ENCODE results near the gene ARHGEF4.

The ARHGEF4 gene

DNA sequence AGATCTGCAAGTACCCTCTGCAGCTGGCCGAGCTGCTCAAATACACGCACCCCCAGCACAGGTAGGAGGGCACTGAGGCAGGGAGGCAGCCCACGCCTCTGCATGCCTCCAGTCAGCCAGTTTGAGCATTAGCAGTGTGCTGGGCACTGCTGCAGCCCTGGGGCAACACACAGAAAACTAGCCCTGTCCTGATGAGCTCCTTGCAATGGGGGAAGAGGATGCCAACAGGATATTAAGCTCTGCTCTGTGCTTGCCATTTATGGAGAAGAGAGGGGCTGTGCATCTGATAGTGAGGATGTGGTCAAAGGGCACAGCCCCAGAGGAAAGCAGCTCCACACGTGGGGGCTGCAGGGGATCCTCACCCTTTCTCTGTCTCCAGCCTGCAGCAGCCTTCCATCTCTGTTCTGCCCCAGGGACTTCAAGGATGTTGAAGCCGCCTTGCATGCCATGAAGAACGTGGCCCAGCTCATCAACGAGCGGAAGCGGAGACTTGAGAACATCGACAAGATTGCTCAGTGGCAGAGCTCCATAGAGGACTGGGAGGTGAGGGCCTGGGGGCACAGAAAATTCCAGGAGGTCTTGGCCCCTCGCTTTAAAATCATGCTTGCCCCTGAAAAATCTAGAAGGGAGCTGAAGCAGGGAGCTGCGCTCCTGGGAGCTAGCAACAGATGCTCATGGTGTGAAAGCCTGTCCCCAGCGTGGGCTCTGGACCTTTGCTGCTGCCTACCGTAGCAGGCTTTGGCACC, 204.9 kb downstream of the ARHGEF4 start:
- no peak for DNase-seq

DNA sequence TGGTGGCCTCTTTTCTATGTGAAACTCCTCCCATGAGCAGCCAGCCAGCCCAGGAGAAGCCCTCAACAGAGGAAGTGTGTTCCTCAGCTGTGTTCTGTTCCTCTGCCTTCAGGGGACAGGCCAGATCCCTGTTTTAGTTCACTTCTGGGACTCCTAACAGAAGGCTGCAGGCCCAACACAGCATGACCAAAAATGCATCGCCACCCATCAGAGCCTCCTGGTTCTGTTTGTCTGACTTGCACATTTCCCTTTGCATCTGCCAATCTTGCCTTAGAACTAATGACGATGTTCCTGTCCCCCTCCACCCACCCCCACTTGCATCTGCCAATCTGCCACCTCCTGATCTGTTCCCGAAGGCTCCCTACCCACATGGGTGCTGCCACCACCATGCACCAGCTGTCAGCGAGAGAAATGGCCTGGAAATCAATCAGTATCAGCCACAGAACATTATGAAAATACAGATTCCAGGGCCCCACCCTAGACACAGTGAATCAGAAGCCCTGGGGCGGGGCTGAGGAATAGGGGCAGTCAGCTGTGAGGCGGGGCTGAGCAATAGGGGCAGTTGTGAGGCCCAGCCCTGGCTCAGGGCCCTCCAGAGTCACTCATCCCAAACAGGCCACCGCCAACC, 205.5 kb downstream of the ARHGEF4 start:
- no peak for DNase-seq

DNA sequence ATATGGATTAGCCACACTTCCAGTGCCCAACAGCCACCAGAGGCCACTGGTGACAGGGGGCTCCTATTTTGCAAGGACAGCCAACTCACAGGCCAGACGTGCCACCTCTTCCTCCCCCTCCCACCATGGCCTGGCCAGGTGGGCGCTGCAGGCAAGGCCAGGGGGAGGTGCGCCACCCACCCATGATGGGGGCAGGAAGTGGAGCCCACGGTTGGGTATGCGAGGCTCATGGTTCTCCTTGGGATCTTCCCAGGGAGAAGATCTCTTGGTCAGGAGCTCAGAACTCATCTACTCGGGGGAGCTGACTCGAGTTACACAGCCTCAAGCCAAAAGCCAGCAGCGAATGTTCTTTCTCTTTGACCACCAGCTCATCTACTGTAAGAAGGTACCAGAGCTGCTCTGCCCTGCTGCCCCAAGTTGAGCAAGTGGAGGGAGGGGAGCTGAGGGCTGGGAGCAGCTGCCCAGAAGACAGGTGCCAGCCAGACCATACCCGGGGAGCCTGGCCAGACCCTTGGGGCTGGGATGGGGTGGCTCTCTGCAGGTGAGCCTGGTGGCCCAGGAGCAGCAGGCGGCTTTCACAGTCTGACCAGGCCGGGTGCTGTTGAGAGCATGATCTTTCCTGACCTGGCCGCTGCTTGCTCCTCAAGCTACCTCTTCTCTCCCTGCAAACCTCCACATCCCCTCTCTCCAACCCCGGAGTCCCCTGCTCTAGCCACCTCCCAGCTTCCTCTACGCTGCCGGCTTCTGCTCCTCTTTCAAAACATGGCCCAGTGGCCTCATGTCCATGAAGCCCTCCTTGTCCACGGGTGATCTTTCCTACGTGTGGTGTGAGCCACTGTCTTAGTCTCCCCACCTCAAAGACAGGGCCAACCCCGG, 206.7 kb downstream of the ARHGEF4 start:
- DNase-seq = no peak

DNA sequence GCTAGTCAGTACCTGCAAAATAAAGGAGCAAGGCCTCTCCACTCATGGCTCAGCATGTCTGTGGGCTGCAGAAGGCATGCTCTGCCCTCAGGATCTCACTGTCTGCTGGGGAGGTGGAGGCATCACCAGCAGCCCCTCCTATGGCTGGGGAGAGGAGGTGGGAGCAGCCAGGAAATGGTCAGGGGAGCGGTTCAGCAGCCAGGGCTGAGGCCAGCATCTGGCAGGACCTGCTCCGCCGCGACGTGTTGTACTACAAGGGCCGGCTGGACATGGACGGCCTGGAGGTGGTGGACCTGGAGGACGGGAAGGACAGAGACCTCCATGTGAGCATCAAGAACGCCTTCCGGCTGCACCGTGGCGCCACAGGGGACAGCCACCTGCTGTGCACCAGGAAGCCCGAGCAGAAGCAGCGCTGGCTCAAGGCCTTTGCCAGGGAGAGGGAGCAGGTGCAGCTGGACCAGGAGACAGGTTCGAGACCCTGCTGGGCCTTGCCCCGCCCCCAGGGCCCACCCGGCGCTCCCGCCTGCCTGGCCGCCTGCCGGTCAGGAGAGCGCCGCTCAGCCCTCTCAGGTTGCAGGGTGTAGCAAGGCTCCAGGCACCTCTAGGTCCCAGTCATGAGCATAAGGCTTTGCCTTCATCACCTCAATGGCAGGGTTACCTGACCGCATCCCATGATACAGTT, 207.5 kb downstream of the ARHGEF4 start:
- no peak for DNase-seq

GRCh38 chr2:131044757-131045150, 208.0 kb downstream of the ARHGEF4 start:
- no peak for DNase-seq

- DNase-seq = no peak
These were observed 208.7 kb downstream of the ARHGEF4 start for GRCh38 chr2:131045286-131046027.

DNA sequence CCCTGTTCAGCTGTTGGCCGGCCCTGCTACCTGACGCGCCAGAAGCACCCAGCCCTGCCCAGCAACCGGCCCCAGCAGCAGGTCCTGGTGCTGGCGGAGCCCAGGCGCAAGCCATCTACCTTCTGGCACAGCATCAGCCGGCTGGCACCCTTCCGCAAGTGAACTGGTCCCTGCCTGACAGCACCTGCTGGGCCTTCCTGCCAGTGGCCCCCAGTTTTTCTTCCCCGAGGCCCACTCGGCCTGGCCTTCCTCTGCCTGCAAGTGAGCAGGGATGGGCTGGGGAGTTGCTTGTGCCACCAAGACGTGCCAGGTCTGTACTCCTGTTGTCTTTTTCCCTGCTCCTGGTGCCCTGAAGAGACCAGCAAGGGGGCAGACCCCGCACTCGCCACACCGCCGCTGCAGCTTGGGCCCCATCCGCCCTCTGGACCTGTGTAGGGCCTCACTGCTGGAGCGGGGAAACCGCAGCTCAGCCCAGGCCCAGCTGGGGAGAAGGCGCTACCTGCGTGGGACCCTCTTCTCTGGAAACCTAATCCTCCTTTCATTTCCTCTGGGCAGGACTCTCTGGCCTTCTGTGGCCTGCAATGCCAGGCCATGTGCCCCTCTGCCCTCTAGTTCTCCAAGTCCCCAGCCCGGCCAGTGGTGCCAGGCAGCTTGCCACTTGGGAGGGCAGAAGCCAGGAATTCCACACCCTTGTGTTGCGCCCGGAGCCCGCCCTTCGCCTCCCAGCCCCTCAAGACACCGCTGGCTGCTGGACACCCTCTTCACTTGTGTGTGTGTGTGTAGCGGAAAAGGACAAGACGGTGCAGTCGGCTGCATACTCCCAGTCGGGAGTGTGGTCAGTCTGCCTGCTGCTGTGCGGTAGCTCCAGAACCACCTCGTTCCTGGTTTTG, 209.6 kb downstream of the ARHGEF4 start:
- DNase-seq = no peak

GRCh38 chr2:131046918-131047652, 210.4 kb downstream of the ARHGEF4 start:
- no peak for DNase-seq

GRCh38 chr2:131047920-131048560, 211.3 kb downstream of the ARHGEF4 start:
- DNase-seq = no peak

DNA sequence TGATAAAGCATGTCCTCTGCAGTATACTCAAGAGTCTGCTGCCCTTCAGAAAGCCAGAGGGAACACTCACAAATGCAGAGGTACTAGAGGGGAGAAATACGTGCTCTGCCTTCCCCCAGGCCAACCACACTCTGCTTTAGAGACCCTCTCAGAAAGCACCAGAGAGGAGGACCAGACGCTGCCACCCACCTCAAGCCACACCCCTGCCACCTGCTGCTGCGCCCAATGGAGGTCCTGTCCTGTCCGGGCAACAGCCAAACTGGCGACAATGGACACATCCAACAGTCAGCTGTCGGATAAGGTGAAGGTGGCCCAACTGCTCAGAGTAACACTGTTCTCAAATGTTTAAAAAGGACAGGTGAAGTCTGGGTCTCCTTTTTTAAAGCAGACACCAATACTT, 211.9 kb downstream of the ARHGEF4 start:
- no peak for DNase-seq

- no peak for DNase-seq
These were observed 212.5 kb downstream of the ARHGEF4 start for GRCh38 chr2:131049150-131049718.

- no peak for DNase-seq
These were observed 214.2 kb downstream of the ARHGEF4 start for GRCh38 chr2:131050896-131051295.

DNA sequence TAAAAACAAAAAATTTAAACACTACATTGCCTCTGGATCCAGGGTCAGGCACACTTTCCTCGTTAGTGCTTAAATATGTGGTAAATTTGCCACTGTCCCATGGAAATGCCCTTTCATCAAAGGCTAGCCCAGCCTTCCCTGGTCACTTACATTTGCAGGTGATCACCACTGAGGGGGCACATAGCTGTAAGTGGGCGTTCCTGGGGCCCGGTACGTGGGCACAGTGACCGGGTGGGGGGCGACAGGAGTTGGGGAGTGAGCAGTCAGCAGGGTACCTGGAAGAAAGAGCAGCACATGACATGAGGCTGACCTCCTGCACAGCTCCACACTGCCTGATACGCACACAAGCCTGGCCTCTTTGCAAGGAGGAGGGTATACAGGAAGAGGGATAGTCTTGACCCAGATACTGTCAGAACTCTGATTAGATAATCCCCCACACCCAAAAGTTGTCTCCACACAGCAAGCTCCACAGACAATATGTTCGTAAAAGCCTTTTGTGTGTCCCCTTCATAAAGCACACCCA, 216.1 kb downstream of the ARHGEF4 start:
- no peak for DNase-seq

DNA sequence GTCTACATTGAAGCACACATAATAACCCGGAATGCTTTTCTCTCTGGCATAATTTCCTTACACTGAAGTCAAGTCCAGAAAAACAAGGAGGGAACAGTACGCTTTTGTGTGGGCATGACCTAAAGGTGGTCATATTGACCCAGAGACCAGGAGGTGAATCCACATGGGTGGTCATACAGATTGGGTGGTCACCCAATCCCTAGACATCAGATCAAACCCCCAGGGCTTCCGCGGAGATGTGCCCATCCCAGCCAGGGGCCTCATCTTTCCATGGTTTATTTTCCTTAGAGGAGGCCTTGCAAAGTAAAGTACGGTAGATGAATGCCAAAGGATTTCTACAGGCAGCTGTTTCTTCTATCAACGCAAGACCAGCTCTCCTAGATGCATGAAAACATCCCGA, 217.8 kb downstream of the ARHGEF4 start:
- no peak for DNase-seq

DNA sequence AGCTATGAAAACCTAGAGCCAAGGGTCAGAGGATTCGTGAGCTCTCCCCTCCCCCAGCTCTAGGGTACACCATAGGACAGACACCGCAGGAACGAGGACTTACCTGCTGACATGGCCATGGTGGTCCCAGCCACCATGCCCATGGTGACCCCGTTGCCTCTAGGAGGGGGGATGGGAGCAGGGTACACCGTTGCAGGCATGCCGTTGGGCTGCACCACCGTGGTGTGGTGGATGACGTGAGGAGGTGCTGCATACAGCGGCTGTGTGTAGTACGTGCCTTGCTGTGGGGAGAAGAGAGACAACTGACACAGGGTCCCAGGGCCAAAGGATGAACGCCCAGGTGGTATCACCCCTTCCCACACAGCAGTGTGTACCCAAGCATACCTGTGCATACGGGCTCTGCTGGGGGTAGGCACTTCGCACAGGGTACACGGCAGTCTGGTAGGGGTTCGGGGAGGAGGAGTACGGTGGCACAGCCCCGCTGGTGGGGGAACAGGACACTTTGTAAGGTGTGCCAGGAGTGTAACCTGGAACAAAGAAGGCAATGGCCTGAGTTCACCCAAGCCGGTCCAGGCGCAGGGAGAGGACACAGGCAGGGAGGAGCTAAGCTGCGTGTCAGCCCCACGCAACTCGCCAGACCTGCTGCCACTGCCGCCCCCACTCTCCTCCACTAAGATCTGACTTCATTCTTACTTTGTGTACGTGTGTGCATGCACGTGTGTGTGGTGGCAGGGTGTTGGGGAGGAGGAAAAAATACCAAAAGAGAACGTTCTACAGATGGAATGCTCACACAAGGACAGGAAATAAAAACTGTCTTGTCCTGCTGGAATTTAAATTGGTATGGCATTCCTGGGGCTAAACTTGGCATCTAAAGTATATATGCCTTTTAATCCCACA, 218.7 kb downstream of the ARHGEF4 start:
- no peak for DNase-seq

DNA sequence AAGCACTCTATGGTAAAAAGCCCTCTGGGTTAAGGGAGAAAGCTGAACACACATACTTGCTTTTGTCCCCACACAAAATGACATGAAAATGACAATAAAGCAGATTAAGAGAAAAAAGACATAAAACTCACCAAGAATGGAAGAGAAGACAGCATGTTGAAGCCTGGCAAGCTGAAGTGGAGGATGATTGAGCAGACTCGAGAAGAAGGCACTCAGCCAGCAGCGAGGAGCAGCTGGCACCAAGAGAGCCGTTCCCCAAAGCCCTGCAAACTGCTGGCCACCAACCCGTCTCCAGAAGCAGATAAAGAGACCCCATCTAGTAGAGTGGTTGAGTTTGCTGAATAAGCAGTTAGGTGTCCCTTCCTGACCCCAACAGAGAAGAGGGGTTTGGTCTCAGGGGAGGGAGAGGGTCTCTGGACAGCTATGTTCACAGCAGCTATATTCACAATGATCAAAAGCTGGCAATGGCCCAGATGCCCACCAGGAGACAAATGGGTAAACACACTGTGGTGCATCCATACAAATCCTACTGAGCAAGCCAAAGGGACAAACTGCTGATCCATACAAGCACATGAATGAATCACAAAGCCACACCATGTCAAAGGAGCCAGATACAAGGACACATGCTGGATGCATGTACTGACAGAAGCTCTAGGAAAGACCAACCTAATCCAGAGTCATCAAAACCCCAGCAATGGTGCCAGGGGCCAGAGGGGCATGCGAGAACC, 219.7 kb downstream of the ARHGEF4 start:
- no peak for DNase-seq

DNA sequence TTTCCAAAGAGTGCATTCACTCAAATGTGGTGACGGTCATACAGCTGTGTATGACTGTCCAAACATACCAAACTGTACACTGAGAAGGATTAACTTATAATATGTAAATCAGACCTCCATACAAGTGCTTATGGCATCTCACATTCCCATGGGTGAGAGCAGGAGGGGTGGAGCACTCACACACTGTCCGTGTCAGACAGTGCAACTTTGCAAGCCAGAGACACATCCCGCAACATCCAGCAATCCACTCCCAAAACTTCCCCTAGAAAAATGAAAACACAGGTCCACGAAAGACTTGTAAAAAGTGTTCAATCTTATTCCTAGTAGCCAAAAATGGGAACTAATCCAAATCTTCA, 220.2 kb downstream of the ARHGEF4 start:
- no peak for DNase-seq

Data from activated CD4-positive, alpha-beta T cell treated with anti-CD3 and anti-CD28 coated beads, Interleukin-2, amount 50 U/mL, for 1 hour (primary cell).